ENCODE measurements around the gene MYH10.

Gene MYH10

GRCh38 chr17:8473451-8474192 lies 156.9 kb downstream of the MYH10 start:
- DNase-seq (ENCODE audit: low read depth): no peak

GRCh38 chr17:8472663-8473062 lies 157.9 kb downstream of the MYH10 start:
- DNase-seq (ENCODE audit: low read depth): no peak

GRCh38 chr17:8470447-8471047 lies 160.0 kb downstream of the MYH10 start:
- no peak for DNase-seq (ENCODE audit: low read depth)

- no peak for DNase-seq (ENCODE audit: low read depth)
Measured at GRCh38 chr17:8469964-8470363, 160.6 kb downstream of the MYH10 start.

- no peak for DNase-seq (ENCODE audit: low read depth)
Measured at GRCh38 chr17:8468980-8469379, 161.5 kb downstream of the MYH10 start.

GRCh38 chr17:8468127-8468526 lies 162.4 kb downstream of the MYH10 start:
- DNase-seq (ENCODE audit: low read depth): no peak

- no peak for DNase-seq (ENCODE audit: low read depth)
Measured at GRCh38 chr17:8467527-8467926, 163.0 kb downstream of the MYH10 start.

GRCh38 chr17:8466873-8467272 lies 163.7 kb downstream of the MYH10 start:
- no peak for DNase-seq (ENCODE audit: low read depth)

GRCh38 chr17:8466456-8466855 lies 164.1 kb downstream of the MYH10 start:
- DNase-seq (ENCODE audit: low read depth): no peak

GRCh38 chr17:8465759-8466158 lies 164.8 kb downstream of the MYH10 start:
- no peak for DNase-seq (ENCODE audit: low read depth)

GRCh38 chr17:8465356-8465755 lies 165.2 kb downstream of the MYH10 start:
- DNase-seq (ENCODE audit: low read depth): no peak

GRCh38 chr17:8464941-8465340 lies 165.6 kb downstream of the MYH10 start:
- no peak for DNase-seq (ENCODE audit: low read depth)

- no peak for DNase-seq (ENCODE audit: low read depth)
Measured at GRCh38 chr17:8463099-8463498, 167.4 kb downstream of the MYH10 start.

- no peak for DNase-seq (ENCODE audit: low read depth)
Measured at GRCh38 chr17:8462564-8462963, 168.0 kb downstream of the MYH10 start.

GRCh38 chr17:8459831-8460230 lies 170.7 kb downstream of the MYH10 start:
- no peak for DNase-seq (ENCODE audit: low read depth)

- DNase-seq (ENCODE audit: low read depth): no peak
Measured at GRCh38 chr17:8459107-8459506, 171.4 kb downstream of the MYH10 start.

GRCh38 chr17:8458128-8458527 lies 172.4 kb downstream of the MYH10 start:
- DNase-seq (ENCODE audit: low read depth): no peak

- no peak for DNase-seq (ENCODE audit: low read depth)
Measured at GRCh38 chr17:8455665-8456209, 174.8 kb downstream of the MYH10 start.

GRCh38 chr17:8453326-8453725 lies 177.2 kb downstream of the MYH10 start:
- DNase-seq (ENCODE audit: low read depth): no peak

GRCh38 chr17:8451933-8452614 lies 178.5 kb downstream of the MYH10 start:
- DNase-seq (ENCODE audit: low read depth): no peak

- no peak for DNase-seq (ENCODE audit: low read depth)
Measured at GRCh38 chr17:8448310-8448709, 182.2 kb downstream of the MYH10 start.

- DNase-seq (ENCODE audit: low read depth): no peak
Measured at GRCh38 chr17:8447799-8448198, 182.7 kb downstream of the MYH10 start.

GRCh38 chr17:8445536-8445935 lies 185.0 kb downstream of the MYH10 start:
- DNase-seq (ENCODE audit: low read depth): no peak

Data from ELR (cell line).